Uterus (tissue), 4 donors: ENCODE measurements around the gene TTYH1. TPM values are rescaled to one million over a fixed set of nuclear protein-coding genes. Genes with fewer than 3 reads are reported as not detected.

Experiments used
- DNase-seq, 2 donors: peaks; one replicate each; pipeline ENCODE4 v3.0.0-alpha.2; 2019 to 2020
- H3K27ac ChIP-seq, 2 donors: fragments of 200-600 bp; sonication (generic); 1 replicate in 1 of 2; 2 replicates in 1 of 2; pipeline ENCODE4 v1.5.1; 2016 to 2018
- H3K27me3 ChIP-seq, 2 donors: fragments of 200-600 bp; sonication (generic); one replicate each; pipeline ENCODE4 v1.5.1; 2018 to 2019; ENCODE audit warnings: control low read depth in 1 of 2
- H3K36me3 ChIP-seq, 2 donors: fragments of 200-600 bp; sonication (generic); one replicate each; pipeline ENCODE4 v1.5.1; 2019; ENCODE audit warnings: control low read depth in 1 of 2
- H3K4me1 ChIP-seq, 2 donors: fragments of 200-600 bp; sonication (generic); one replicate each; pipeline ENCODE4 v1.5.1; 2018 to 2019; ENCODE audit warnings: control low read depth in 1 of 2
- H3K4me3 ChIP-seq, 2 donors: fragments of 200-600 bp; sonication (generic); 1 replicate in 1 of 2; 2 replicates in 1 of 2; pipeline ENCODE4 v1.5.1; 2018 to 2019; ENCODE audit warnings: mild to moderate bottlenecking in 1 of 2
- H3K9me3 ChIP-seq, 2 donors: fragments of 200-600 bp; sonication (generic); one replicate each; pipeline ENCODE4 v1.5.1; 2019; ENCODE audit warnings: control low read depth in 1 of 2
- POLR2A ChIP-seq, 2 donors: fragments of 450-650 bp; IDR thresholded peaks; one replicate each; pipeline ENCODE4 v1.6.1; 2016; ENCODE audit warnings: antibody characterized with exemption in 2 of 2, mild to moderate bottlenecking in 1 of 2, moderate library complexity in 1 of 2
- intact Hi-C: fragments of 100-400 bp; cut with DNase I; formaldehyde crosslinking; loops from one replicate; pipeline ENCODE4 v1.15.1; 2023; ENCODE audit warnings: low total_unique reads
- total RNA-seq, 4 donors: library from RNA; depleted of rRNA in 3 of 4; stranded (reverse); fragments of >200 nt in 3 of 4; gene quantifications; one replicate each; pipeline versions ENCODE4 v1.1.0 to v1.2.4, GENCODE V29; 2014 to 2023
- TF ChIP-seq, protein P1 (sequence below), 4 experiments: fragments of 200-600 bp in 2 of 4; fragments of 450-650 bp in 2 of 4; sonication (generic) in 2 of 4; IDR thresholded peaks; one replicate each; pipeline ENCODE4 v1.5.1; 2016 to 2019; ENCODE audit warnings: antibody characterized with exemption in 4 of 4, mild to moderate bottlenecking in 2 of 4, moderate library complexity in 1 of 4
- donor health status: DM: yes; HTN: yes; CAD: no.

TTYH1 gene
- total RNA-seq, 4 donors from 2014 or later = 1.9 to 10.2 TPM; not detected in 2

DNA sequence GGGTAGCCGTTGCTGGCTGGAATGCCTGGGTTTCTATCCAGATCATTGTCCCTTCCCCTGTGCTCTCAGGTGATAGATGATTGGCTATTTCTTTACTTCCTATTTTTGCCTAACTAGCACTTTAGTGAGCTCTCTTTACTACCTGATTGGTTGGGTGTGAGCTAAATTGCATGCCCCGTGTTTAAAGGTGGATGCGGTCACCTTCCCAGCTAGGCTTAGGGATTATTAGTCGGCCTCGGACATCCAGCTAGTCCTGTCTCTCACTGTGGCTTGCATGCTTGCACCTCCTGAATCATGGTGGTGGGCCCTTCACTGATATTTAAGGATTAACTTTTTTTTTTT is 10.1 kb downstream of the TTYH1 start:
- TF ChIP-seq, protein P1, sequence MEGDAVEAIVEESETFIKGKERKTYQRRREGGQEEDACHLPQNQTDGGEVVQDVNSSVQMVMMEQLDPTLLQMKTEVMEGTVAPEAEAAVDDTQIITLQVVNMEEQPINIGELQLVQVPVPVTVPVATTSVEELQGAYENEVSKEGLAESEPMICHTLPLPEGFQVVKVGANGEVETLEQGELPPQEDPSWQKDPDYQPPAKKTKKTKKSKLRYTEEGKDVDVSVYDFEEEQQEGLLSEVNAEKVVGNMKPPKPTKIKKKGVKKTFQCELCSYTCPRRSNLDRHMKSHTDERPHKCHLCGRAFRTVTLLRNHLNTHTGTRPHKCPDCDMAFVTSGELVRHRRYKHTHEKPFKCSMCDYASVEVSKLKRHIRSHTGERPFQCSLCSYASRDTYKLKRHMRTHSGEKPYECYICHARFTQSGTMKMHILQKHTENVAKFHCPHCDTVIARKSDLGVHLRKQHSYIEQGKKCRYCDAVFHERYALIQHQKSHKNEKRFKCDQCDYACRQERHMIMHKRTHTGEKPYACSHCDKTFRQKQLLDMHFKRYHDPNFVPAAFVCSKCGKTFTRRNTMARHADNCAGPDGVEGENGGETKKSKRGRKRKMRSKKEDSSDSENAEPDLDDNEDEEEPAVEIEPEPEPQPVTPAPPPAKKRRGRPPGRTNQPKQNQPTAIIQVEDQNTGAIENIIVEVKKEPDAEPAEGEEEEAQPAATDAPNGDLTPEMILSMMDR (IDR thresholded peaks at IDR 0.05) = no peak
- no peak for TF ChIP-seq POLR2A (IDR thresholded peaks at IDR 0.05)
- peaks cover 0 to 2% of the 10 kb centered on the region in 2 donors for H3K4me1 ChIP-seq
- H3K27ac ChIP-seq = no peak overlapping the region
- no peaks in the 10 kb centered on the region for H3K36me3 ChIP-seq
- intact Hi-C loops = no loop called here
- no peak overlapping the region for H3K4me3 ChIP-seq
- peaks cover 7 to 18% of the 10 kb centered on the region in 2 donors for H3K27me3 ChIP-seq
- no peaks in the 10 kb centered on the region for H3K9me3 ChIP-seq
- no peak for DNase-seq

DNA sequence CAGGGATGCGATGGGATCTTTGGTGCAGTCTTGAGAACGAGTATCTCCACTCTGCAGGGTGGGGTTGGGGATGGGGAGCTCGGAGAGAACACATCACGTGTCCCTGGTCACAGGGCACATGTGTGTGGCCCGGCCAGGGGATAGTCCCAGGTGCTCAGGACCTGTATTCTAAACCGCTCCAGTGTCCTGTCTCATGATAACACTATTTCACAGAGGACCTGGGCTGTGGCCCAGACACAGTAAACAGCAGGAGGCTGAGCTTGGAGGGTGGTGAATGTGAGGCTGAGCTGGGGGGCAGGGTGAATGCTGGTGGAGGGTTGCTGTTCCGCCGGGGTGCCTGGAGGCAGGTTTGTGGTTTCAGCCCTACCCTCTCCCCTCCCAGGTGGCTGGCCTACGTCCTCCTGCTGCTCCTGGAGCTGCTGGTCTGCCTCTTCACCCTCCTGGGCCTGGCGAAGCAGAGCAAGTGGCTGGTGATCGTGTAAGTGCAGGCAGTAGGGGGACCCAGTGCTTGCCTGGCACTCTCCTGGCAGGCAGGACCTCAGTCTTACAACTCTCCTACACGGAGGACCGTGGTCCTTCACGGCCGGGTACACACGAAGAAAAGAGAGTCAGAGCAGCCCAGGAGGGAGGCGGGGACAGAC is 11.1 kb downstream of the TTYH1 start:
- Histone ChIP-seq H3K27me3 (peaks cover 7 to 29% of the 10 kb centered on the region in 2 donors), H3K27ac (no peak overlapping the region), H3K4me3 (no peak overlapping the region), H3K9me3 (no peaks in the 10 kb centered on the region), H3K4me1 (peaks cover 0 to 8% of the 10 kb centered on the region in 2 donors), H3K36me3 (no peaks in the 10 kb centered on the region)
- TF ChIP-seq POLR2A (IDR thresholded peaks at IDR 0.05) = no peak
- TF ChIP-seq, protein P1 (IDR thresholded peaks at IDR 0.05) = no peak
- DNase-seq = no peak
- intact Hi-C loops = no loop called here

DNA sequence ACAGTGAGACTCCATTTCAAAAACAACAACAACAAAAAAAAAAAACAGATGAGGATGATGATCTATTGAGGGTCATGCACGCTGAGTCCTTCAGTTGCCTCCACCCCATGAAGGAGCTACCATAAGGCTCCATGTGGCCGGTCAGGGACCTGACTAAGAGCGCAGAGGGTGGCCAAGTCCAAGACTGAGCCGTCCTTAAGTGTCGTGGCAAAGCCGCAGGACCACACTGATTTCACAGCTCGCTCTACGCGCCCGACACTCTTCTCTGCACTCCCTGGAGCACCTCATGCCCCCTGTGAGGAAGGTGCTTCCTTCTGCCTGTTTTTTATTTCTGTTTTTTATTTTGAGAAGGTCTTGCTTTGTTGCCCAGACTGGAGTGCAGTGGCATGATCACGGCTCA is 12.3 kb downstream of the TTYH1 start:
- Histone ChIP-seq H3K27me3 (peaks cover 7 to 32% of the 10 kb centered on the region in 2 donors), H3K4me3 (no peak overlapping the region), H3K27ac (no peak overlapping the region), H3K4me1 (peaks cover 0 to 8% of the 10 kb centered on the region in 2 donors), H3K9me3 (no peaks in the 10 kb centered on the region), H3K36me3 (no peaks in the 10 kb centered on the region)
- TF ChIP-seq POLR2A (IDR thresholded peaks at IDR 0.05) = no peak
- TF ChIP-seq, protein P1 (IDR thresholded peaks at IDR 0.05) = no peak
- DNase-seq = no peak
- intact Hi-C loops = no loop called here

DNA sequence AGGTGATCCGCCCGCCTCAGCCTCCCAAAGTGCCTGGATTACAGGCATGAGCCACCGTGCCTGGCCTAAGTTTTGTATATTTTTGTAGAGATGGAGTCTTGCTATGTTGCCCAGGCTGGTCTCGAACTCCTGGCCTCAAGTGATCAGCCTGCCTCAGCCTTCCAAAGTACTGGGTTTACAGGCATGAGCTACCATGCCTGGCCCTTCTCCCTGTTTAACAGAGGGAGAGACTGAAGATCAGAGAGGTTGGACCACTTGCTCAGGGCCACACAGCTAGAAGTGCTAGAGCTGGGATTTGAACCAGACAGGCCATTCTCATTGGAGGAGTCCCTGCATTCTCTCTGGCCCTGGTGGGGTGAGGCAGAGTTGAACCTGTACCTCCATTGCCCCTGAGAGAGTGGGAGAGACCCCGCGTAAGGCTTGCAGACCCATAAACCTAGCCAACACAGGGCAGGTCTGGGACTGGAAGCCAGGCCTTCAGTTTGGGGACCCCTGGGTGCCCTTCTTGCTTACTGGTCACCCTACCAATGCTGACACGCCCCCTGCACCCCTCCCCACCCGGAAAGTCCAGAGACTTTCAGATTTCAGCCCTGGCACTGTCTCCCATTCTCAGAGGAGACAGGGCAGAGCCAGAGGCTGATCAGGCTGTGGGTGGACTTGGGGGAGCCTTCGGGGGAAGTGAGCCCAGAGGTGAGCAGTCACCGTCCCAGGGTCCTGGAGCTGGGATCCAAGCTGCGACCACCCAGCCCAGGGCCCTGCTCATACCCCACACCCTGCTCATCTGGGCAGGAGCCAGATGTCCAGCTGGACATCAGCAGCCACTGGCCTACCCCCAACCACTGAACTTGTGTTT is 13.3 kb downstream of the TTYH1 start:
- H3K27me3 ChIP-seq = peaks cover 7 to 32% of the 10 kb centered on the region in 2 donors
- no peak for DNase-seq
- no peaks in the 10 kb centered on the region for H3K9me3 ChIP-seq
- intact Hi-C loops = no loop called here
- H3K4me1 ChIP-seq = peaks cover 0 to 8% of the 10 kb centered on the region in 2 donors
- no peak overlapping the region for H3K27ac ChIP-seq
- no peaks in the 10 kb centered on the region for H3K36me3 ChIP-seq
- TF ChIP-seq, protein P1 (IDR thresholded peaks at IDR 0.05) = no peak
- no peak for TF ChIP-seq POLR2A (IDR thresholded peaks at IDR 0.05)
- H3K4me3 ChIP-seq = no peak overlapping the region

DNA sequence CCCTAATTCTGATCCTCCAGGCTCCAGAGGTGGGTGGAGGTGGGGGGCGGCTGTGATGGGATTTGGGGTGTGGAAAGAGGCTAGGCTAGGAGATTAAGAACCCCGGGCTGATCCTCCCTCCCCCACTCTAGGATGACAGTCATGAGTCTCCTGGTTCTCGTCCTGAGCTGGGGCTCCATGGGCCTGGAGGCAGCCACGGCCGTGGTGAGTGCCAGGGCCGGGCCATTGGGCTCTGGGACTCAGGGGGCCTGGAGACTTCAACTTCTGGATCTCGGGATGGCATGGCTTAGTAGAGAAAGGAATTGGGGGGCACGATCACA is 13.9 kb downstream of the TTYH1 start:
- no peak for DNase-seq
- Histone ChIP-seq H3K4me3 (no peak overlapping the region), H3K27ac (no peak overlapping the region), H3K27me3 (peaks cover 7 to 32% of the 10 kb centered on the region in 2 donors), H3K9me3 (no peaks in the 10 kb centered on the region), H3K4me1 (peaks cover 0 to 8% of the 10 kb centered on the region in 2 donors), H3K36me3 (no peaks in the 10 kb centered on the region)
- TF ChIP-seq POLR2A (IDR thresholded peaks at IDR 0.05) = no peak
- TF ChIP-seq, protein P1 (IDR thresholded peaks at IDR 0.05) = no peak
- intact Hi-C loops = no loop called here
